CD4-positive, alpha-beta T cell treated with Interleukin-15 for 1 hour (primary cell): ENCODE measurements around the gene FAM170B.

ENCODE experiments used
- DNase-seq: peaks from one replicate; pipeline ENCODE4 v3.0.0-alpha.2; 2020

The FAM170B gene

GRCh38 chr10:49151025-49151445 is 17.2 kb upstream of the FAM170B start:
- no peak for DNase-seq

GRCh38 chr10:49150426-49150825 is 16.6 kb upstream of the FAM170B start:
- no peak for DNase-seq

GRCh38 chr10:49149881-49150280 is 16.1 kb upstream of the FAM170B start:
- no peak for DNase-seq

GRCh38 chr10:49144058-49144720 is 10.4 kb upstream of the FAM170B start:
- no peak for DNase-seq

GRCh38 chr10:49143249-49143648 is 9.4 kb upstream of the FAM170B start:
- DNase-seq = no peak

- DNase-seq = no peak
Measured at GRCh38 chr10:49141541-49142332, 7.9 kb upstream of the FAM170B start.

- DNase-seq = no peak
Measured at GRCh38 chr10:49140304-49141177, 6.7 kb upstream of the FAM170B start.

GRCh38 chr10:49139846-49140195 is 6.0 kb upstream of the FAM170B start:
- DNase-seq = no peak

- DNase-seq = no peak
Measured at GRCh38 chr10:49139028-49139845, 5.4 kb upstream of the FAM170B start.

- no peak for DNase-seq
Measured at GRCh38 chr10:49138361-49138891, 4.6 kb upstream of the FAM170B start.

GRCh38 chr10:49136525-49136924 is 2.7 kb upstream of the FAM170B start:
- no peak for DNase-seq

GRCh38 chr10:49135575-49136313 is 1.9 kb upstream of the FAM170B start:
- DNase-seq = no peak

GRCh38 chr10:49134327-49134726 is 506 bp upstream of the FAM170B start:
- DNase-seq = no peak

- DNase-seq = no peak
Measured at GRCh38 chr10:49132362-49132737, 1.5 kb downstream of the FAM170B start.

GRCh38 chr10:49131507-49132361 is 2.1 kb downstream of the FAM170B start:
- no peak for DNase-seq

- no peak for DNase-seq
Measured at GRCh38 chr10:49129376-49129775, 4.4 kb downstream of the FAM170B start.

GRCh38 chr10:49128854-49129253 is 5.0 kb downstream of the FAM170B start:
- DNase-seq = no peak

- no peak for DNase-seq
Measured at GRCh38 chr10:49123981-49124950, 9.6 kb downstream of the FAM170B start.

- DNase-seq = no peak
Measured at GRCh38 chr10:49120911-49121310, 12.9 kb downstream of the FAM170B start.
